C4-2B (cell line): ENCODE data around the gene CSGALNACT2.

Experiments used
- H3K27ac ChIP-seq: fragments of 450-650 bp; 2 replicates; pipeline ENCODE4 v1.5.1; 2017
- ZFX ChIP-seq: fragments of 450-650 bp; IDR thresholded peaks from 2 replicates; pipeline ENCODE4 v1.6.1; 2017
- TF ChIP-seq, protein P1 (sequence below): fragments of 450-650 bp; conservative IDR thresholded peaks from 2 replicates; pipeline ENCODE4 v1.5.1; 2017; ENCODE audit warnings: mild to moderate bottlenecking

Gene CSGALNACT2

DNA sequence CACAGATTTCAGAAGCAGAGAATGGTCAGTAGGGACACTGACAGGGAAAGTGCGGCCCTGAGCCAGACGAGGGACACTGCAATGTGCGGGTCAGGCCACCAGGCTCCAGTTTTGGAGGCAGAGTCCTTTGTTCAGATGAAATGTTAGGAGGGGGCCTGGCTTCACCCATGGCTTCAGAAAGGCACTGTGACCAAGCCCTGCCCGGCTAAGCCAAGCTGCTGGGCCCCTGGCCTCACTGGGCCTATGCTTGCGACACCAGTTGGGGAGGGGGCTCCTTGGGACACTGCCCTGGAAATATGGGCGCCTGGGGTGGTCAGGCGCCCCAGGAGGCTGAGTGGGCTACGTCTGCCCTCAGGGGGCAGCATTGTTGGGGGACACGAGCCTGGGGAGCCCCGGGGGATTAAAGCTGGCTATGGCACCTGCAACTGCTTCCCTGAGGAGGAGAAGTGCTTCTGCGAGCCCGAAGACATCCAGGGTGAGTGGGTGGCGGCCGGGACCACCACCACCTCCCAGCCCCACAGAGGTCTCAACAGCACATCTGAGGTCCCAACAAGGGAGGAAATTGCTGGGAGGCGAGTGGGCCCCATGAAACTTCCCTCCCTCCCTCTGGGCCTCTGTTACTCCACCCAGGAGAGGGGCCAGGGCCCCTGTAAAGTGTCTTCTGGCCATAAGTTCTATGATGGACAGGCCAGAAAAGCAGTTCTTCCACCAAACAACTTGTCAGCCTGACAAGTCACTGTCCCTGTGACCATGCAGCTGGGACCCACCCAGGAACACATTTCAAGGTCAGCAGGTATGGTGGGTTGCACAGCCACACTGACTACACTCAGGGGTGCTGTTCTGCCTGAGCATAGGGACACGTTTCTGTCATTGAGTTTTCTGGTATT lies 24.8 kb upstream of the CSGALNACT2 start:
- TF ChIP-seq, protein P1, sequence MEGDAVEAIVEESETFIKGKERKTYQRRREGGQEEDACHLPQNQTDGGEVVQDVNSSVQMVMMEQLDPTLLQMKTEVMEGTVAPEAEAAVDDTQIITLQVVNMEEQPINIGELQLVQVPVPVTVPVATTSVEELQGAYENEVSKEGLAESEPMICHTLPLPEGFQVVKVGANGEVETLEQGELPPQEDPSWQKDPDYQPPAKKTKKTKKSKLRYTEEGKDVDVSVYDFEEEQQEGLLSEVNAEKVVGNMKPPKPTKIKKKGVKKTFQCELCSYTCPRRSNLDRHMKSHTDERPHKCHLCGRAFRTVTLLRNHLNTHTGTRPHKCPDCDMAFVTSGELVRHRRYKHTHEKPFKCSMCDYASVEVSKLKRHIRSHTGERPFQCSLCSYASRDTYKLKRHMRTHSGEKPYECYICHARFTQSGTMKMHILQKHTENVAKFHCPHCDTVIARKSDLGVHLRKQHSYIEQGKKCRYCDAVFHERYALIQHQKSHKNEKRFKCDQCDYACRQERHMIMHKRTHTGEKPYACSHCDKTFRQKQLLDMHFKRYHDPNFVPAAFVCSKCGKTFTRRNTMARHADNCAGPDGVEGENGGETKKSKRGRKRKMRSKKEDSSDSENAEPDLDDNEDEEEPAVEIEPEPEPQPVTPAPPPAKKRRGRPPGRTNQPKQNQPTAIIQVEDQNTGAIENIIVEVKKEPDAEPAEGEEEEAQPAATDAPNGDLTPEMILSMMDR: no peak
- no peak for TF ChIP-seq ZFX

DNA sequence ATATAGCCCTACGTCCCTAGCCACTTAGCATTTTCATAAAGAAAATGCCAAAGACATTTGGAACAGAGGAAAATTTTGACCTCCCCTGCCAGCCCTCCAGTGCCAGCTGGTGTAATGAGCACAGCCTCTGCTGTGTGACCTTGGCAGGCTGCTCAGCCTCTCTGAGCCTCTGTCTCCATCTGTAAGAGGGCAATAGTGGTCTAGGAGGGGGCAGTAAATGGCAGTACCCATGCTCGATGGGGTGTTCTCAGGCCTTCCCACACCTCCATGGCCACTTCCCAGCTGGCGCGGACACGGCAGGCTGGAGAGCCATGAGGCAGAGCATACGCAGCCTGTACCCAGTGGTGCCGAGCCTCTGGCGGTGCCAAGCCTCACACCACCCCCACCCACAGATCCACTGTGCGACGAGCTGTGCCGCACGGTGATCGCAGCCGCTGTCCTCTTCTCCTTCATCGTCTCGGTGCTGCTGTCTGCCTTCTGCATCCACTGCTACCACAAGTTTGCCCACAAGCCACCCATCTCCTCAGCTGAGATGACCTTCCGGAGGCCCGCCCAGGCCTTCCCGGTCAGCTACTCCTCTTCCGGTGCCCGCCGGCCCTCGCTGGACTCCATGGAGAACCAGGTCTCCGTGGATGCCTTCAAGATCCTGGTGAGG lies 24.0 kb upstream of the CSGALNACT2 start:
- no peak for TF ChIP-seq ZFX
- TF ChIP-seq, protein P1: no peak
- H3K27ac ChIP-seq: no peak overlapping the region

More for the DNA sequence above, 24.8 kb upstream of the CSGALNACT2 start:
- H3K27ac ChIP-seq: no peak overlapping the region

DNA sequence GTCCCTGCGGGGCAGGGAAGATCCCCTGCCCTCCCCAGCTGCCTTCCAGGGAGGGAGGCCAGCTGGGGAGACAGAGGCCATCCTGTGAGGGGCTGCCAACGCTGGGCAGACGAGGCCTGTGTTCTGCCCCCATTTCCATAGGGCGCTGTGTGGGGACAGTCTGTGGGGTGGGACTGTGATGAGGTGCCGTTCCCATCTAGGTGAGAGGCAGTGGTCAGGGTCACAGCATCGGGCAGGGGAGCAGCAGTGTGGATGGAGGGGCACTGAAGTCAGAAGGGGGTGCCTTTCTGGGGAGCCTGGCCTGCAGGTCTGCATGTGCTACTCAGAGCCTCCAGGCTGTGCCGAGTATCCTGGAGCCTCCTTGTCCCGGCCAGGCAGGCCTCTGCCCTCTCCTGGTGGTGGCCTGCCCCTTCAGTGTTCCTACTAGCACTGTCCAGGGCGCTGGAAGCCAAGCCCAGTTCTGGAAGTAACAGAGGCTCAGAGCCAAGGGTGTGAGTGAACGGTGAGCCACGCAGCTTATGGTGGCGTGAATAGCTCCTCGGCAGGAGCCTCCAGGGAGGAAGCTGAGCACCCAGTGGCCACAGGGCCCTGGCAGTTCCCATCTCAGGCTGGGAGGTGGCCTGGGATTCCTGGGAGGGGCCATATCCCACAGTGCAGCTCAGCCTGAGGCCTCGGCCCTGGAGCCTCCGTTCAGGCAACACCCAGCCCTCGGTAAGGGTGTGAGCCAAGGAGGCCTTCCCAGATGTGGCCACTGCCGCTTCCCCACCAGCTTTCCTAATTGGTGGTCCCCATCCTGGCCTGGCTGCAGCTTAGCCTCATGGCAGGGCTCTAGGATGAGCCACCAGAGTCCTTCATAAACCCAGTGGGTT lies 23.3 kb upstream of the CSGALNACT2 start:
- no peak overlapping the region for H3K27ac ChIP-seq
- TF ChIP-seq, protein P1: no peak
- no peak for TF ChIP-seq ZFX

DNA sequence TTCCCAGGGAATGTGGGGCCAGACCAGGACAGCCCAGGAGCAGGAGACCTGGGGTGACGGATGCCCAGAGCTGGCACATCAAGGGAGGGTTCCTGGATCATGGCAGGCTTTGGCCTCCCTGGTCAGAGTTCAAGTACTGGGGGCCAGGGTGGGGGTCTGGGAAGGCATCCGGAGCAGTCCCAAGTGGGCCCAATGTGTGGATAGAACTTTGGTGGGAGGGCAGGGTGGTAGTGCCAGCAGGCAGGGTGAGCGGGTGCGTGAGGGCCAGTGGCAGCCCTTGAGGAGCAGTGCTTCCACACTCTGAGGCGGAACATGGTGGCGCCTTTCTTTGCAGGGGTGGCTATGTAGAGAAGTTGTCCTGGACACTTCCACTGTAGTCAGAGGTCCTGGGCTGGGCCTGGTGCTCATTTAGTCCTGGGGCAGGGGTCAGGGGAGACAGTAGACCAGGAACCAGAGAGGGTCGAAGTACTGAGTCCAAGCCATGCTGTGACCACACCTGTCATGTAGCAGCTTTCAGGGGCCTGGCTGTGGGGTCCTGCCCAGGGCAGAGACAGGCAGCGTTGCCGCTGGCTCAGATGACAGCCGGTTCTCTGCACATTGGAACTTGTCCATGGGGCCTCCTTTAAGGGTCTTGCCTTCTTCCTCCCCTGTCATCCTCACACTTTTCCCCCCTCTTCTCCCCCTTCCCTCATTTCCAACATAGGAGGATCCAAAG lies 22.2 kb upstream of the CSGALNACT2 start:
- no peak for TF ChIP-seq ZFX
- TF ChIP-seq, protein P1: no peak
- H3K27ac ChIP-seq: no peak overlapping the region

DNA sequence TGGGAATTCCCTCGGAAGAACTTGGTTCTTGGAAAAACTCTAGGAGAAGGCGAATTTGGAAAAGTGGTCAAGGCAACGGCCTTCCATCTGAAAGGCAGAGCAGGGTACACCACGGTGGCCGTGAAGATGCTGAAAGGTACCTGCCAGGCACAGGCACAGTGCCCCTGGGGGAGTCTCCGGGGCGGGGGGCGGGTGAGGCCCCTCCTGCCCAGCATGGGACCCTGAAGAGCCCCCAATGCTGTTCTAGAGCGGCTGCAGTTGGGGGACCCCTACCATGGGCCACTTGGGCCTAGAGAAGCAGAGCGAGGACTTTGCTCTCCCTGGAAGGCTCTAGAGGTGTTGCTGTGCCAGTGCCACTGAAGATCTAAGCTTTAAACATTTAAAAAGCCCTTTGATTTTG lies 21.6 kb upstream of the CSGALNACT2 start:
- no peak for TF ChIP-seq ZFX
- TF ChIP-seq, protein P1: no peak
- no peak overlapping the region for H3K27ac ChIP-seq

DNA sequence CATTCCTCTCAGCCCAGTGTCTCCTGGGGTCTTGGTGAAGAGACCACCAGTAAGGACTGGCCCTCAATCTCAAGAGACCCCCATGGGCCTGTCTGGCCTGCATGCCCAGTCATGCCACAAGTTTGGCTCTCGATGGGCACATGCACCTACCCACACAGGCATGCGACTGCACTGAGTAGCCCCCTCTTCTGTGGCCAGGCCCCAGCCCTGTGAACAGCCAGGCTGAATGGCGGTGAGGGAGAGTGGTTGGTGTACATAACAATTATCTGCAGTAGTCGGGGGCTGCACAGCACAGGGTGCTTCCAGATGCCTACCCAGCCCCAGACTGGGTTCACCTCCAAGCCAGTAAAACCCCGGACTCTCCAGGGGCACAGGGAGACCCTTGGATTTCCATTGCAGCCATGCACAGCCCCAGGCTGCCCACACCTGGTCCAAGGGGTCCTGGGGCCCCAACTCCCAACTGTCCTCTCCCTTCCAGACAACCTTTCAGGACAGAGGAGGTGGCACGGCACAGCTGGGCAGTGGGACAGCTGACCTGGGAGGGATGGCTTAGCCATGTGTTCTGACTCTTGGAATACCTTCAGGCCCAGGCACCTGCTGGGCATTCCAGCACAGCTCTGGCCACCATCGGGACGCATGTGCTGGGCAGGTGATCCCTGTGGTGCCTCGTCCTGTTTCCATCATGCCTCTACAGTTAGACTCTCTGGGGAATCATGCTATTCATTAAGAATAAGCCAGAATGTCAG lies 21.0 kb upstream of the CSGALNACT2 start:
- H3K27ac ChIP-seq: no peak overlapping the region
- no peak for TF ChIP-seq ZFX
- TF ChIP-seq, protein P1: no peak
